NCI-H2029 (cell line): ENCODE results near the gene LMNTD2.
"Not testable (repeated sequence)": the region's sequence is repeated elsewhere in the genome, so short reads cannot be mapped to it uniquely, and the experiment has no call there.

Experiments used
- DNase-seq: peaks from one replicate; lab custom pipeline; 2025; lab: John Stamatoyannopoulos, UW

LMNTD2 gene

DNA sequence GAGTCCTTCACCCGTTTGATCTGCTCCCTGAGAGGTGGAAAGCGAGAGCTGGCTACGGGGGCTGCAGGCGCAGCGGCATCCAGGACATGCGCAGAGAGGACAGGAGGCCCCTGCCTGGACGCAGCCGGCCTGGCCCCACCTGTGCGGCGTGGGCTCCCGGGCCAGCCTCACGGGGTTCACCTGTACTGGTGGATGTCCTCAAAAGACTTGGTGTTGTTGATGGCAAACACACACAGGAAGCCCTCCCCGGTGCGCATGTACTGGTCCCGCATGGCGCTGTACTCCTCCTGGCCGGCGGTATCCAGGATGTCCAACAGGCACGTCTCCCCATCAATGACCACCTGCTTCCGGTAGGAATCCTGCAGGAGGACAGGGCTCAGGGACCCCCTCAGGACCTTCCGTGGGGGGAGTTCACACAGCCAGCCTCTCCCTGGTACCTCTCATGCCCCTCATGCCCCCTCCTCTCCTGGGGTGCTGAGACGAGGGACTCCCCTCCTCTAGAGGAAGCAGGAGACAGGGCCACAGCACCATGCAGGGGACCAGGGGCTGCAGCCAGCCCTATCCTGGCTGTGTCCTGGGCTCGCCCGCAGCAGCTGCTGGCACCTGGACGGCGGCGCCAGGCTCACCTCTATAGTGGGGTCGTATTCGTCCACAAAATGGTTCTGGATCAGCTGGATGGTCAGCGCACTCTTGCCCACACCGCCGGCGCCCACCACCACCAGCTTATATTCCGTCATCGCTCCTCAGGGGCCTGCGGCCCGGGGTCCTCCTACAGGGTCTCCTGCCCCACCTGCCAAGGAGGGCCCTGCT, 26.7 kb downstream of the LMNTD2 start:
- no peak for DNase-seq

DNA sequence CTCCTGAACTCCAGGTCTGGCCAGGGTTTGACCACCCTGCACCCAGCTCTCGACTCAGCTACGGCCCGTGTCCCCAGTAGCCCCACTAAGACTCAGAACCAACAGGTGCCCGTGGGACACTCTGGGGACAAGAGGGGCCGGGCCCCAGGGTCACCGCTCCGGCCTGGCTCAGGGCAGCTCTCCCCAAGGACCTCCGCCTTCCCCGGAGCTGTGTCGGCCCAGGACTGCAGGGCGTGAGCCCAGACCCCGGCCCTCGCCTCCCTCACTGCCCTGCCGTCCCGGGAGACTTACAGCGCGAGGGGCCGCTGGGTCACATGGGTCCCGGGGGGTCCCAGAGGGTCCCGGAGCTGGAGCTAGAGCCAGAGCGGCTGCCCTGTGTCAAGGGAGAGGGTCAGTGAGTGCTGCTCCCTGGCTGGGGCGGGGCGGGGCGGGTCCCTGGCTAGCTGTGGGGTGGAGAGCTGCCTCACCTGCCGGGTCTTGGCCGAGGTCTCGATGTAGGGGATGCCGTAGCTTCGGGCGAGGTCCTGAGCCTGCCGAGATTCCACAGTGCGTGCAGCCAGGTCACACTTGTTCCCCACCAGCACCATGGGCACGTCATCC, 27.5 kb downstream of the LMNTD2 start:
- DNase-seq, result no peak

GRCh38 chr11:532527-532985, 28.0 kb downstream of the LMNTD2 start:
- DNase-seq, result no peak

DNA sequence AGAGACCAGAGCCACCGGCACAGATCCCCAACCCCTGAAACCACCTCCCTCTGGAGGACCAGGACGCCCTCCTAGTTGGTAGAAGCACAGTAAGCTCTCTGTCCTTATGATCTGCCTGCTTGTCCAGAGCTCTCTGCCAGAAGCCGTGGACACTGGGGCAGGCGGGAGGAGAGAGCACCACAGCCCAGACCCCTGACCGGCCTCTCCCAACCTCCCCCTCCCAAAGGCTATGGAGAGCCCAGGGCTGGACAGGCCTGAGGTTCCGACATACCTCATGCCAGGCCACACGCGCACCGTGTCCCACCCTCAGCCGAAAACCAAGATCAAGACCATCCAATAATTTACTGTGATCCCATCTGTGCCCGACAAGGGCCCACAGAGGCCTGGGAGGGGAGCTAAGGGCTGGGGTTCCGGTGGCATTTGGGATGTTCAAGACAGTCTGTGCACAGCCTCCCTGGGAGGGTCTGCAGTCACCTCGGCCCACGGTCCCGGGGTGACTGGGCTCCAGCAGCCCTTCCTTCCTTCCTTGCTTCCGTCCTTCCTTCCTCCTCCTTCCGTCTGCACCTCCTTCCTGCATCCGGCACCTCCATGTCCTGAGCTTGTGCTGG, 28.5 kb downstream of the LMNTD2 start:
- DNase-seq, result no peak

DNA sequence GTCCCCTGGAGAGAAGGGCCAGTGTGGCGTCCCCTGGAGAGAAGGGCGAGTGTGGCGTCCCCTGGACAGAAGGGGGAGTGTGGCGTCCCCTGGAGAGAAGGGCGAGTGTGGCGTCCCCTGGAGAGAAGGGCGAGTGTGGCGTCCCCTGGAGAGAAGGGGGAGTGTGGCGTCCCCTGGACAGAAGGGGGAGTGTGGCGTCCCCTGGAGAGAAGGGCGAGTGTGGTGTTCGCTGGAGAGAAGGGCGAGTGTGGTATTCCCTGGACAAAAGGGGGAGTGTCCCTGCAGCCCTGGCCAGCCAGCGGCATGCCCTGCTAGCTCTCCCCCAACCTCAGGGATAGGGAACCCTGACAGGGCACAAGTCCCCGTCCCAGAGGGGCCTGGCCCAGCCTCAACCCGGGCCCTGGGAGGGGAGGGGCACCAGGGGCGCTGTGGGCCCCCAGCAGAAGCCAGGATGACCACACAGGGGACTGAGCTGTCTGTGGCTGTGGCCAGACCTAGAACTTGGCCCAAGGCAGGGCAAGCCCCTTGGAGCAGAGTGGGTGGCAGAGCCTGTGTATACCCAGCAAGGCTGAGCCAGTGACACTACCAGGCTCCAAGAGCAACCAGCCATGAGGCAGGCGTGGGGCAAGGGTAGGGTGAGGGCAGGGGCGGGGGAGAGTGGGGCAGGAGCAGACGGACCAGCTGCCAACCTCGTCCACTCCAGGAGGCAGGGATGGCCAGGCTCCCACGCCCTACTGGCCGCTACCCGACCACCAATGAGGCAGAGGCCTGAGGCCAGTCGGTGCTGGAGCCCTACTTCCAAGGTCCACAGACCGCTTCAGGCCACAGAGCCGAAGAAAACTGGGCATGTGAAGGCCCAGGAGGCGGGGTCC, 29.3 kb downstream of the LMNTD2 start:
- no peak for DNase-seq

DNA sequence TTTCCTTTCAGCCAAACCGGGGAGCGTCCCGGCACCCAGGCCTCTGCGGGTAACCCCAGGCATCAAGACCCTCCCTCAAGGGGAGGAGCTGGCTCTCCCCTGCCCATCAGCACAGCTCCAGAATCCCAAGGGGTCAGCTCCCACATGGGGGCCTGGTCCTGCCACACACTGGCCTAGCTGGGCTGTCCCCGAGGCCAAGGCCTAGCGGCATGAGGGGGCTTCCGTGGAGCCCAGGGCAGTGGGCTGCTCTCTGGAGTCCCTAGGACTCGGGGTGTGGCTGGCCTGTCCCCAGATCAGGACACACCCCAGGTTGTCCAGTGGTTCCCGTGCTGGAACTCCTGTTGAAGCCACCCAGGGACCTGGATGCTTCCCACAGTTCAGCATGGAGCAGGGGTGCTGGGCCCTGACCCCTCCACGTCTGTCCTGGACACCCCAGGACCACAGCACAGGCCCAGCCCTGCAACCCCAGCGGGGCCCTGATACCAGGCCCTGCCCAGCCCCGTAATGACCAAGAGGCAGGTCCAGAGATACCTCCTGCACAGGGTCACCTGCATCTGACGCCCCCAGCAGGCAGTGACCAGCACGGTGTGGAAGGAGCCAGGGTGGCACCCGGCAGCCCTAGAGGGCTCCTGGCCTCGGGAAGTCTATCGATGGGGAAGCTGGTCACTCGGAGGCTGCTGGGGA, 30.7 kb downstream of the LMNTD2 start:
- no peak for DNase-seq

DNA sequence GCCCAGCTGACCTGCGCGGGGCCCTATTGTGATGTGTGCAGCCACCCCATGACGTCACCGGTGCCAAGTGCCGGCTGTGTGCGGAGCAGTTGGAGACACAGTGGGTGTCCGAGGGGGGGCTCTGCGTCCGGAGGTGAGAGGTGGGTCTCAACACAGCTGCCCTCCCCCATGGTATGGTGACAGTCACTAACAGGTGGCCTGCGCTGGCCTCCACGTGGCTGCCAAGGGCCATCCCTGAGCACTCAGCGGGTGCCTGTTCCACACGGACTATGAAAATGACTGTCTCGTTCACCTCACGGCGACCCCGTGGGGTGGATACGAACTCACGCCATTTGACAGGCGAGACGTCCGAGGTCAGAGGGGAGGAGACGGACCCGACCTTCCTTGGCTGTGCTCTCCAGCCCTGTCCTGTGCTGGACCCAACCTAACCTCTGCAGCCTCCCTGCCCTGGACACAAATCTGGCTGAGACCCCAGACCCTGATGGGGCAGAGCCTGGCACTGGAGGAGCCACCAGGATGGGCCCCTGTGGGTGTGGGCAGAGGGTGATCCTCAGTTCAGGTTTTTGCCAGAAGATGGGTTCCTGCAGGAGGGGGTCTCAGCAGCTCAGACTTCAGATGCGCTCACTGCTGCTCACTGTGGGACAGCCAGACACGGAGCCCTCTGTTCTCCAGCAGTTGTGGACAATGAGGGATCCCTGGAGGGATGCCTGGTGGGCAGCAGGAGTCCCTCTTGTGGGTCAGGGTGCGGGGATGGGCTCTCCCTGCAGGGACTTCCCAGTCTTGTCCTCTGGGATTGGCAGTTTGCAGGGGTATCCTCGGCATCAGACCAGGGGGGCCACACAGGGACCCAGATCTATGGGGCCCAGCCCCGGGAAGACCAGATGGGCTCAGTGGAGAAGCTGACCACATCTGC, 31.5 kb downstream of the LMNTD2 start:
- no peak for DNase-seq

- DNase-seq, result no peak
These were observed 32.2 kb downstream of the LMNTD2 start for GRCh38 chr11:528166-528814.

DNA sequence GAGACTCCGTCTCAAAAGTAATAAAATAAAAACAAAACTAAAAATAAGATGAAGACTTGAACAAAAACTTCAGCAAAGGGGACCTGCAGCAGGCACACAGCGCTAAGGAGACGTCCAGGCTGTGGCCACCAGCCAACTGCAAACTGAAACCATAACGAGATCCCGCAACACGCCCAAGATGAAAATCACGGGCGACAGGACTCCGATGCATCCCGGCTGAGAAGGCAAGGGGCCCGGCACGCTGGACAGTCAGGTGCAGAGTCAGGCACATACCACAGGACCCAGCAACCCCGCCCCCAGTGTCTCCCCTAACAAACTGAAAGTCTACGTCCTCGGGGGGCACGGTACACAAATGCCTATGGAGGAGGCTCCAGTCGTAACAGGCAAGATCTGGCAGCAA, 34.3 kb downstream of the LMNTD2 start:
- no peak for DNase-seq

DNA sequence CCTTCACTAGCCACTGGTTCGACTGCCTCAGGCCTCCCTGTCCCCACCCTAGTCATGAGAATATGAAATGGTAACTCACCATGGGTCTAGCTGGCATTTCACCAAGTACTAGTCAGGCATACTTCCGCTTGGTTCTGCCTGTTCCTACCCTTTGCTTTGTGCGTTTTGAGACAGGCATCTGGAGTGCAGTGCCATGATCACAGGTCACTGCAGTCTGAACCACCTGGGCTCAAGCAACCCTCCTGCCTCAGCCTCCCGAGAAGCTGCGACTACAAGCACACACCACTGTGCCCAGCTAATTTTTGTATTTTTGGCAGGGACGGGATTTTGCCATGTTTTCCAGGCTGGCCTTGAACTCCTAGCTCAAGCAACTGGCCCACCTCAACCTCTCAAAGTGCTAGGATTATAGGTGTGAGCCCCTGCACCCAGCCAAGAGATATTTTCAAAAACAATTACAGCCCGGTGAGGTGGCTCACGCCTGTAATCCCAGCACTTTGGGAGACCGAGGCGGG, 39.3 kb downstream of the LMNTD2 start:
- DNase-seq, result no peak

- no peak for DNase-seq
These were observed 39.9 kb downstream of the LMNTD2 start for GRCh38 chr11:520428-521176.

GRCh38 chr11:518463-519202, 41.9 kb downstream of the LMNTD2 start:
- DNase-seq, result peak; percentile 89

- DNase-seq, result not testable (repeated sequence)
These were observed 43.4 kb downstream of the LMNTD2 start for GRCh38 chr11:516918-517685.

DNA sequence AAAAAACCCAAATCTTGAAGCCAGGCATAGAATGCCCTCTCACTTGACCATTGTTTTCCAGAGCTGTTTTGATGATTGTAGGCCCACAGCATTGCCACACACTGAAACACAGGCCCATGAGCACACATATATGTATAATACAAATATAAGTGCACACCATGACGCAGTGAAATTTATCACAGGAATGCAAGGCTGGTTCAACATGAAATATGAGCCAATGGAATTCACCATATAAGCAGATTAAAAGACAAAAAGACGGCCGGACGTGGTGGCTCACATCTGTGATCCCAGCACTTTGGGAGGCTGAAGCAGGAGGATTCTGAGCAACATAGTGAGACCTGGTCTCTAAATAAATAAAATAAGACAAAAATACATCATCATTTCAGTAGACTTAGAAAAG, 44.1 kb downstream of the LMNTD2 start:
- no peak for DNase-seq

DNA sequence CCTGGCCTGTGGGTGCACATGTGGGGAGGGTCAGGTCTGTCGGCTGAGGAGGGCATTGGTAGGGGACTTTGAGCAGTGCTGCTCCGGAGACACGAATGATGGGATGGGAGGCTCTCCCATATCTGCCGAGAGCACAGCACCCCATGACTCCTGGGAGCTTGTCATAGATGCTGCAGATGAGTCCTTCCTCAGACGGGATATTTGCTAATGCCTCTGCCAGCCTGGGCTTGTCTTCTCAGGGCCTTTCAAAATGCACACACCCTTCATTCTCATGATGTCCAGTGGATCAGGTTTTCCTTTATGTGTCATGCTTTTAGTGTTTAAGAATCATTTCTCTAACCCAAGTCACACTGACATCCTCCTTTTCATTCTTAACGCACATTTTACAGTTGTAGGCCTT, 45.4 kb downstream of the LMNTD2 start:
- DNase-seq, result no peak

DNA sequence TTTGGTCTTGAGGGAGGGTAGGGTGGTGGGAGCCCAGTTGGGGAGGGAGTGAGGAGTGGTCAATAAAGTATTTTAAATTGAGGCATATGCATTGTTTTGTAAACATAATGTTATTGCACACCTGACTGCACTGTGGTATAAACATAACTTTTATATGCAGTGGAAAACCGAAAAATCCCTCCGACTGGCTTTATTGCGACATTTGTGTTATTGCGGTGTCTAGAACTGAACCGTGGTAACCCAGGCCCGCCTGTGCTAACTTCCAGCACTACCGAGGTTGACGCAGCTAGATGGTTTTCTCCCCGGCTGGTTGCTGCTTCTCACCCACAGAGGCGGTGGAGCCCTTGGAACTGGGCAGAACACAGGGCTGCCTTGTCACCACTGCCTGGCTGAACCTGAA, 45.9 kb downstream of the LMNTD2 start:
- no peak for DNase-seq

DNA sequence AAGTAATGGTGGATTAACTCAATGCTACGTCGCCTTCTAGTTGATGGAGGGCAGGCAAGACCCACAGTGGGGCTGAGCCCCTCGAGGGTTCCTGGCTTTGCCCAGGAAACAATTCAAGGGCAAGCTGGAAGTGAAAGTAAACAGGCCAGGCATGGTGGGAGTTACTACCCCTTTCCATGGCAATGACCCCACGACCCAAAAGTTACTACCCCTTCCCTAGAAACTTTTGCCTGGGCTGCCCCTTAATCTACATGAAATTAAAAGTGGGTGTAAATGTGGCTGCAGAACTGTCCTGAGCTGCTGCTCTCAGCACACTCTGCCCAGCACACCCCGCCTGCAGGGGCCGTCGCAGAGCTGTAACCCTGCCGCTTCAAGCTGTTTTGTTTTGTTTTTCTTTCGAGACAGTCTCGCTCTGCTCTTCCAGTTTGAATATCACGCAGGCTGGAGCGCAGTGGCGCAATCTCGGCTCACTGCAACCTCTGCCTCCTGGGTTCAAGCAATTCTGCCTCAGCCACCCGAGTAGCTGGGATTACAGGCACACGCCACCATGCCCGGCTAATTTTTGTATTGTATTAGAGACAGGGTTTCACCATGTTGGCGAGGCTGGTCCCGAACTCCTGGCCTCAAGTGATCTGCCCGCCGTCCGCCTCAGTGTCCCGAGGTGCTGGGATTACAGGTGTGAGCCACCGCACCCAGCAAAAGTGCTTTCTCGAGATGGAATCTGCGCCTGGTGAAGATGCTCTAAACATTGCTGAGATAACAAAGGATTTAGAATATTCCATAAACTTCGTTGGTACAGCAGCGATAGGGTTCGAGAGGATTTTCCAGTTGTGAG, 47.6 kb downstream of the LMNTD2 start:
- DNase-seq, result no peak
